ENCODE data around the gene NQO2.

NQO2 gene

DNA sequence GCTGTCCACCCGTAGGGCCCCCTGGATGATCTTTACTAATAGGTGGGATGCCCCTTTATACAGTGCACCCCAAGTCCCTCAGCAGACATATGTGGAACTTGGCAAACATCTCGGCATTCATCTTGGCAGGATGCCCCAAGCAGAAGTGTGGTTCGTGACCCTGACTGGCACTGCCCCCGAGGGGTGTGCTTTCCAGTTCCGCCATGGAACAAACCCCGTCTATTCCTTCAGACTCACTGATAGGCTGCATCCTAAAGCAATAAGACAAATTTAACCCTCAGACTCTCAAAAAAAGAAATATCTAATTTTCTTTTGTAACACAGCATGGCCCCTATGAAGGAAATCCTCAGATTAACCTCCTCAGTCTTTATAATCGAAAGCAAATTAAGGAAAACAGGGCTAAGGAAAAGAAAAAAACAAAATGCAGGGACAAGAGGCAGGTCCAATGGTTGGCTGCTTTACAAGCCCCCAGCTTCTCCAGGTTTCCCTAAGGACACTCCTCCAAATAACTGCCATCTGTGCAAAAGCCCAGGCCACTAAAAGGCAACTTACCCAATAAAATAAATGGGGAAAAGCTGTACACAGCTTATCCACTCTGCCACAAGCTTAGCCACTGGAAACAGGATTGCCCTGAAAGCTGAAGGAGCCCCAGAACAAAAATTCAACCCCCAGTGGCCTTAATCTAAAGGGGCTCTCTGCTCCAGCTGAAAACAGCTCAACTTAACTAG is 38.1 kb downstream of the NQO2 start:
- Histone ChIP-seq H3K9me3 (no peaks in the 10 kb centered on the region), H3K4me1 (ENCODE audit: control insufficient read depth in 1 of 2, insufficient read depth in 1 of 2, low read depth in 1 of 2, low read length in 1 of 2) (peaks cover 3 to 8% of the 10 kb centered on the region in 2 experiments), H3K36me3 (no peaks in the 10 kb centered on the region), H3K4me3 (ENCODE audit: low read depth in 1 of 2, low read length in 1 of 2) (no peak overlapping the region), H3K27me3 (no peaks in the 10 kb centered on the region), H3K27ac (no peak overlapping the region)
- TF ChIP-seq CTCF (IDR thresholded peaks at IDR 0.05): no peak

GRCh38 chr6:3039384-3039783 is 39.7 kb downstream of the NQO2 start:
- Histone ChIP-seq H3K4me3 (ENCODE audit: low read depth in 1 of 2, low read length in 1 of 2) (no peak overlapping the region), H3K36me3 (no peaks in the 10 kb centered on the region), H3K9me3 (no peaks in the 10 kb centered on the region), H3K27ac (no peak overlapping the region), H3K4me1 (ENCODE audit: control insufficient read depth in 1 of 2, insufficient read depth in 1 of 2, low read depth in 1 of 2, low read length in 1 of 2) (peaks cover 3 to 8% of the 10 kb centered on the region in 2 experiments), H3K27me3 (no peaks in the 10 kb centered on the region)
- TF ChIP-seq CTCF (IDR thresholded peaks at IDR 0.05): no peak

DNA sequence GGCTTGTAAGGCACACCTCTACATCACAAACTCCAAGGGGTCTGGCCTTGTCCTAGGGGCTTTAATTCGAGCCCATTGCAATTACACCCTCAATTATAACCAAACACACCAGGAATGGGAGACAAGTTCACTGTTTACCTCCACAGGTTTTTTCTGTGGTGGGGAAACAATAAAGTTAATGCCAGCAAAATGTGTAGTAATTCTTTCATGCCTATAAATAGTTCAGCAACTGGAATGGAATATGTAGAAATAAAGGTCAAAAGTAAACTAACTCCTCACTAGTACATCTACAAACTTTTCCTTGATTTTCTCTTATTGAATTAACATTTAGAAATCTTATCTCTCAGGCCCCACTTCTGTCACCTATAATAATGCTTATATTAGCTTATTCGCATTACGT is 41.5 kb downstream of the NQO2 start:
- Histone ChIP-seq H3K4me1 (ENCODE audit: control insufficient read depth in 1 of 2, insufficient read depth in 1 of 2, low read depth in 1 of 2, low read length in 1 of 2) (peaks cover 9 to 14% of the 10 kb centered on the region in 2 experiments), H3K27me3 (no peaks in the 10 kb centered on the region), H3K36me3 (no peaks in the 10 kb centered on the region), H3K4me3 (ENCODE audit: low read depth in 1 of 2, low read length in 1 of 2) (no peak overlapping the region), H3K27ac (no peak overlapping the region), H3K9me3 (no peaks in the 10 kb centered on the region)
- no peak for TF ChIP-seq CTCF (IDR thresholded peaks at IDR 0.05)

GRCh38 chr6:3041606-3042005 is 41.9 kb downstream of the NQO2 start:
- no peak for TF ChIP-seq CTCF (IDR thresholded peaks at IDR 0.05)
- peaks cover 11 to 18% of the 10 kb centered on the region in 2 experiments for H3K4me1 ChIP-seq (ENCODE audit: control insufficient read depth in 1 of 2, insufficient read depth in 1 of 2, low read depth in 1 of 2, low read length in 1 of 2)
- H3K27me3 ChIP-seq: no peaks in the 10 kb centered on the region
- H3K36me3 ChIP-seq: no peaks in the 10 kb centered on the region
- H3K9me3 ChIP-seq: no peaks in the 10 kb centered on the region
- no peak overlapping the region for H3K27ac ChIP-seq
- H3K4me3 ChIP-seq (ENCODE audit: low read depth in 1 of 2, low read length in 1 of 2): no peak overlapping the region

DNA sequence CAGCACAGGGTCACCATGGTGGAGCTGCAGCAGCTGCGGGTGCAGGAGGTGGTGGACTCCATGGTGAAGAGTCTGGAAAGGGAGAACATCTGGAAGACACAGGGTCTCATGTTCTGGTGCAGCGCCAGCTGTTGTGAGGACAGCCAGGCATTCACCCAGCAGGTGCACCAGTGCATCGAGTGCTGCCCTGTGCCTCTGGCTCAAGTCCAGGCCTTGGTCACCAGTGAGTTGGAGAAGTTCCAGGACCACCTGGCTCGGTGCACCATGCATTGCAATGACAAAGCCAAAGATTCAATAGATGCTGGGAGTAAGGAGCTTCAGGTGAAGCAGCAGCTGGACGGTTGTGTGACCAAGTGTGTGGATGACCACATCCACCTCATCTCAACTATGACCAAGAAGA is 45.7 kb downstream of the NQO2 start:
- Histone ChIP-seq H3K4me3 (ENCODE audit: low read depth in 1 of 2, low read length in 1 of 2) (no peak overlapping the region), H3K27ac (no peak overlapping the region)
- no peak for TF ChIP-seq CTCF (IDR thresholded peaks at IDR 0.05)

More for the DNA sequence above, 45.7 kb downstream of the NQO2 start:
- H3K36me3 ChIP-seq: no peaks in the 10 kb centered on the region
- no peaks in the 10 kb centered on the region for H3K27me3 ChIP-seq
- H3K9me3 ChIP-seq: no peaks in the 10 kb centered on the region
- peaks cover 9 to 11% of the 10 kb centered on the region in 2 experiments for H3K4me1 ChIP-seq (ENCODE audit: control insufficient read depth in 1 of 2, insufficient read depth in 1 of 2, low read depth in 1 of 2, low read length in 1 of 2)
